ENCODE data around the gene IL2RG. TPM values are rescaled to one million over a fixed set of nuclear protein-coding genes. Genes with fewer than 3 reads are reported as not detected.

The IL2RG gene
- total and polyA plus RNA-seq, 5 donors: 0.88 to 4.1 (median 1.1) TPM

GRCh38 chrX:71095981-71096759 lies 15.2 kb downstream of the IL2RG start:
- Histone ChIP-seq H3K27me3 (ENCODE audit: control insufficient read depth, insufficient read depth) (no peaks in the 10 kb centered on the region), H3K9me3 (ENCODE audit: control insufficient read depth, low read length) (no peaks in the 10 kb centered on the region), H3K4me3 (ENCODE audit: low read length) (peak overlapping the region; percentile 91), H3K4me1 (ENCODE audit: control insufficient read depth, insufficient read depth, low read length) (peaks cover 5% of the 10 kb centered on the region), H3K27ac (ENCODE audit: low read length) (peak overlapping the region; percentile 42)
- intact Hi-C loops (cut with DNase I): loop anchor here in 2 of 4 donors (10.0 kb wide), 1 partner anchor 79 kb away; no protein-coding TSS in a partner anchor
- no peak for DNase-seq
- peak; percentile 85 to 88 for ATAC-seq
- under 1% methylated on average over 46 of the region's 46 CpGs for WGBS

DNA sequence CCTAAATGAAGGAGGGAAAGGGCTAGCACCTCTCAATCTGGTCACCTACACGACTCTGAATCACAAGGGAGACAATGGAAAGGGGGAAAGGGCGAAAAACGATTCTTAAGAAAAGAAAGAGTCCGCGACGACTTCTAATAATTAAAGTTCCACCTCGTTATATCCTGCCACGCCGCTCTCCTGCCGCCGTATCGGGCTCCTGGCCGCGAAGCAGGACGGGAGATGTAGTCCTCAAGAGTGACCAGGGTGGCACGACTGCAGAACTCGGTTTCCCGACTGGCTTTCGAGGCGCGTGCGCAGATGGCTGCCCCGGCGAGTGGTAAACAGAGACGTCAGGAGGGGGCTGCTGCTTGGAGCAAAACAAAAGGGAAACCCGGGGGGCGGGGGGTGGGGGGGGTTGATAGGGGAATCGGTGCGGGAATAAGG lies 15.8 kb downstream of the IL2RG start, which contains the start of gene FOXO4:
TSS of gene FOXO4 (plus strand) at position 297 of the 426 bp plus-strand sequence. CDS start 678 bp downstream, outside the sequence.
- 0% methylated on average over 29 of the region's 29 CpGs for WGBS
- peak; percentile 97 for ATAC-seq
- intact Hi-C loops (cut with DNase I): loop anchor here in 2 of 4 donors (10.0 kb wide), 1 partner anchor 79 kb away; no protein-coding TSS in a partner anchor
- Histone ChIP-seq H3K4me3 (ENCODE audit: low read length) (peak within 1 kb of the TSS; percentile 91), H3K27ac (ENCODE audit: low read length) (peak within 1 kb of the TSS; percentile 42), H3K27me3 (ENCODE audit: control insufficient read depth, insufficient read depth) (no peaks in the 10 kb centered on the region), H3K9me3 (ENCODE audit: control insufficient read depth, low read length) (no peaks in the 10 kb centered on the region), H3K4me1 (ENCODE audit: control insufficient read depth, insufficient read depth, low read length) (peaks cover 5% of the 10 kb centered on the region)
- DNase-seq: peak; percentile 92 to 97 (median 96)

DNA sequence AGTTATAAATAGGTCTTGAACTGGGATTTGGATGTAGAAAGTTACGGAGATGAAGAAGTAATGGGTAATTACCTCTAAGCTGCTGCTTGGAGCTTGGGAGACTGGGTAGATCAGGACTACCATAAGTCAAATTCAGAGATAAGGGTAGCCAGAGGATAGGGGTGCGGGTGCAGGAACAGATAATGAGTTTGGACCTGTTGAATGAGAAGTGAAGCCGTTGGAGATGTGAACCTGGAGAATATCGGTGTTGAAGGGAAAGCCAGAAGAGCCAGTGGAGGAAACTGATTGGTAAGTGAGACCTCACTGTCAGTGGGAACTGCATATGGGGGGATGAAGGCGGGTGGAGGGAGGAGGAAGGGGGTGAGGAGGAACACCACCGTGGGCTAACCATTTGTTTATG lies 16.3 kb downstream of the IL2RG start:
- WGBS: 15% methylated on average over 6 of the region's 6 CpGs
- no peak overlapping the region for H3K27ac ChIP-seq (ENCODE audit: low read length)
- ATAC-seq: no peak

DNA sequence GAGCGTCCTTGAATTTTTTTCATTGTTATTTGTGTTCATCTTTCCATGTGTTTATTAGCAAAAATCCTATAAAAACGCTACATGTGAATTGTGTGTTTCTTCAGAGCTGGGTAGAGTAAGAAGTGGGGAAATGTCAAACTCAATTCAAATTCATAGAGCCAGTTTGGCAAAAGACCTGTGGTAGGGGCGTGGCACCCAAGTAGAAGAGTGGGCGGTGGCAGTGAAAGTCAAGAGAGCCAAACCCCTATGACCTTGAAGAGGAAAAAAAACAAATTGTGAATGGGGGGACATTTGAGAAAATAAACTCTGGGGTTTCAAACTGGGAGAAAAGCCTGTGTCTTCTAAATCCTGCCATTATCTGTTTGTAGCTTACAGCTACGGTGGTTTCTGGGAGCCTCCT lies 20.1 kb downstream of the IL2RG start:
- Histone ChIP-seq H3K9me3 (ENCODE audit: control insufficient read depth, low read length) (no peaks in the 10 kb centered on the region), H3K4me1 (ENCODE audit: control insufficient read depth, insufficient read depth, low read length) (peaks cover 3% of the 10 kb centered on the region), H3K27ac (ENCODE audit: low read length) (no peak overlapping the region), H3K4me3 (ENCODE audit: low read length) (no peak overlapping the region), H3K27me3 (ENCODE audit: control insufficient read depth, insufficient read depth) (no peaks in the 10 kb centered on the region)
- 85% methylated on average over 5 of the region's 5 CpGs for WGBS
- no peak for ATAC-seq
- intact Hi-C loops (cut with DNase I): loop anchor here in 2 of 4 donors (10.0 kb wide), 1 partner anchor 84 kb away; no protein-coding TSS in a partner anchor
- no peak for DNase-seq

More for the DNA sequence above, 16.3 kb downstream of the IL2RG start:
- H3K9me3 ChIP-seq (ENCODE audit: control insufficient read depth, low read length): no peaks in the 10 kb centered on the region
- no peak for DNase-seq
- H3K4me1 ChIP-seq (ENCODE audit: control insufficient read depth, insufficient read depth, low read length): peaks cover 5% of the 10 kb centered on the region
- H3K4me3 ChIP-seq (ENCODE audit: low read length): peak overlapping the region; percentile 91
- H3K27me3 ChIP-seq (ENCODE audit: control insufficient read depth, insufficient read depth): no peaks in the 10 kb centered on the region
- intact Hi-C loops (cut with DNase I): loop anchor here in 2 of 4 donors (10.0 kb wide), 1 partner anchor 80 kb away; no protein-coding TSS in a partner anchor

DNA sequence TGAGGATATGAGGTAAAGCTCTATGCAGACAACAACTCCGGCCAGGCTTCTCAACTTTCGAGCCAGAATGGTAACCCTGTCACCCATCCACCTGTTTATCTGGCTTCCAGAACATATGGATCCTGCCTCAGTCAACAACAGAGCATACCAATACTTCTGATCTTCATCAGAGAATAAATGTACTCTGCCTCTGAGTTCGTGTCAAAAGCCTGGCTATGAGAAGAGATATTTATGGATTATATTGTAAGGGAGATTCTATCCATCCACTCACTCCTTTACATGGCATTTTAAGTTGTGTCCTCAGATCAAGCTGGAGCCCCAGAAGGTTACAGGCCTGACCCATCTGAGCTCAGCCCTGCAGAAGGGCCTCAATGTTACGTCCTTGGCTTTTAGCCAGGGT lies 25.5 kb downstream of the IL2RG start:
- no peaks in the 10 kb centered on the region for H3K4me1 ChIP-seq (ENCODE audit: control insufficient read depth, insufficient read depth, low read length)
- intact Hi-C loops (cut with DNase I): no loop called here

DNA sequence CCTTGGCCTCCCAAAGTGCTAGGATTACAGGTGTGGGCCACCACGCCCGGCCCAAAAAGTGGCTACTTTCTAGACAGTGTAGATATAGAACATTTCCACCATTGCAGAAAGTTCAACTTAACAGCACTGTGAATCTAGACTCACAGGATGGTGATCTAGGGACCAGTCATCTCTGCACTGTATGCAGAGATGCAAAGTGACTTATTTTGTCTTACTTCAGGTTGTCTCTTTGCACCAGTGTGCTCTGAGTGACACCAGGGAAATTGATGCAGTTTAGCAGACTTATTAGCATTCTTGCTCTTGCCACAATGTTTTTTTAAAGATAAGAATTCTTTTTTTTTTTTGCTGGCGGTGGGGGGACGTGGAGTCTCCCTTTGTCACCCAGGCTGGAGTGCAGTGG lies 28.6 kb downstream of the IL2RG start:
- H3K9me3 ChIP-seq (ENCODE audit: control insufficient read depth, low read length): no peaks in the 10 kb centered on the region
- 80% methylated on average over 4 of the region's 4 CpGs for whole genome bisulfite sequencing
- ATAC-seq (no peak), DNase-seq (no peak)
- no peak overlapping the region for H3K27ac ChIP-seq (ENCODE audit: low read length)
- H3K4me3 ChIP-seq (ENCODE audit: low read length): no peak overlapping the region
- no peaks in the 10 kb centered on the region for H3K27me3 ChIP-seq (ENCODE audit: control insufficient read depth, insufficient read depth)
- H3K4me1 ChIP-seq (ENCODE audit: control insufficient read depth, insufficient read depth, low read length): no peaks in the 10 kb centered on the region
- intact Hi-C loops (cut with DNase I): no loop called here

More for the DNA sequence above, 25.5 kb downstream of the IL2RG start:
- DNase-seq (no peak), ATAC-seq (no peak)
- Histone ChIP-seq H3K9me3 (ENCODE audit: control insufficient read depth, low read length) (no peaks in the 10 kb centered on the region), H3K27ac (ENCODE audit: low read length) (no peak overlapping the region), H3K4me3 (ENCODE audit: low read length) (no peak overlapping the region), H3K27me3 (ENCODE audit: control insufficient read depth, insufficient read depth) (no peaks in the 10 kb centered on the region)
- 60% methylated on average over 4 of the region's 4 CpGs for WGBS

- ATAC-seq (no peak), DNase-seq (no peak)
- 82% methylated on average over 5 of the region's 5 CpGs for WGBS
- Histone ChIP-seq H3K9me3 (ENCODE audit: control insufficient read depth, low read length) (no peaks in the 10 kb centered on the region), H3K4me3 (ENCODE audit: low read length) (no peak overlapping the region), H3K27ac (ENCODE audit: low read length) (no peak overlapping the region), H3K27me3 (ENCODE audit: control insufficient read depth, insufficient read depth) (no peaks in the 10 kb centered on the region), H3K4me1 (ENCODE audit: control insufficient read depth, insufficient read depth, low read length) (no peaks in the 10 kb centered on the region)
- intact Hi-C loops (cut with DNase I): no loop called here
These were observed 29.2 kb downstream of the IL2RG start for GRCh38 chrX:71082124-71082647.

GRCh38 chrX:71081330-71082123 lies 29.9 kb downstream of the IL2RG start:
- Histone ChIP-seq H3K27ac (ENCODE audit: low read length) (no peak overlapping the region), H3K4me1 (ENCODE audit: control insufficient read depth, insufficient read depth, low read length) (no peaks in the 10 kb centered on the region), H3K4me3 (ENCODE audit: low read length) (no peak overlapping the region), H3K27me3 (ENCODE audit: control insufficient read depth, insufficient read depth) (no peaks in the 10 kb centered on the region), H3K9me3 (ENCODE audit: control insufficient read depth, low read length) (no peaks in the 10 kb centered on the region)
- WGBS: 46% methylated on average over 3 of the region's 3 CpGs
- ATAC-seq (no peak), DNase-seq (no peak)
- intact Hi-C loops (cut with DNase I): no loop called here

- Histone ChIP-seq H3K9me3 (ENCODE audit: control insufficient read depth, low read length) (no peaks in the 10 kb centered on the region), H3K4me1 (ENCODE audit: control insufficient read depth, insufficient read depth, low read length) (no peaks in the 10 kb centered on the region), H3K27ac (ENCODE audit: low read length) (no peak overlapping the region), H3K4me3 (ENCODE audit: low read length) (no peak overlapping the region), H3K27me3 (ENCODE audit: control insufficient read depth, insufficient read depth) (no peaks in the 10 kb centered on the region)
- ATAC-seq (no peak), DNase-seq (no peak)
- intact Hi-C loops (cut with DNase I): no loop called here
- 52% methylated on average over 5 of the region's 5 CpGs for WGBS
These were observed 40.8 kb downstream of the IL2RG start for GRCh38 chrX:71070531-71070930.

DNA sequence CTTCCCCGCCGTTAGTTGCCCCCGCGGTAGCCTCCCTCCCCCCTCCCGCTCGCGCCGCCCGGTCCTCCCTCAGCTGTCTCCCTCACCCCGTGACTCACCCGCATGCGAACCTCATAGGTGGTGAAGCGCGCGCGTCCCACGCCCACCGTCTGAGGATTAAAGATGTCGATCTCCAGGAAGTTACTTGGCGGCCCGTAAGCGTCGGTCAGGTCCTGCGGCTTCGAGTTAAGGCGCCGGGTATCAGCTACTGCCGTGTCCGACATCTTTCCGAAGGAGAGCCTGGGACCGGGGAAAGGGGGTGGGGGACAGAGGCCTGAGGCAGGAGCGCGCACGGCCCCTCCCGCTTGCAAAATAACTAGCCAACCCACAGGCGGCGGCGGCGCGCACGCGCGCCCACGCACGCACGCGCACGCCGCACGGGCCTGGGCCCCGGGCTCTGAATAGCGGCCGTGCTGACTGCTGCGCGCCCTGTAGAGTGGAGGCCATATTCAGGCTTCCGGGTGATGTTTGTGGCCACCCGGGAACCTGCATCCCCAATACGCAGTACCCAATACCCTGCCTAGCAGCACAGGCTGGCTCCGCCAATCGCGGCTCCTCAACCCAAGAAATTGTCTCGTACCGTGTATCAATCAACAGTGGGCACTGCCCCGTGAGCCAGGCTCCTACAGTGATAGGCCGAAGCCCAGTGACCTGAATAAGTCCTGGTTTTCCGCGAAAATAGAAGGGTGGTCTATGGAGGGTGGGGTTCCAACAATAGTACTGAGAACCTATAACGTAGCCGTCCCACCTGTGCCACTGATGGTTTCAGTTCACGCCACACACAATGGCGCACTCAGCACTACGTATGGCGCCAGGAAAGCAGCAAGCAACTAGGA lies 43.1 kb downstream of the IL2RG start, which contains the start of gene SNX12:
TSS of gene SNX12 (minus strand) at position 291 of the 875 bp plus-strand sequence. CDS start at position 263, 28 bp downstream.
- Histone ChIP-seq H3K4me1 (ENCODE audit: control insufficient read depth, insufficient read depth, low read length) (no peaks in the 10 kb centered on the region), H3K9me3 (ENCODE audit: control insufficient read depth, low read length) (no peaks in the 10 kb centered on the region), H3K4me3 (ENCODE audit: low read length) (peak within 1 kb of the TSS; percentile 92), H3K27ac (ENCODE audit: low read length) (peak within 1 kb of the TSS; percentile 95), H3K27me3 (ENCODE audit: control insufficient read depth, insufficient read depth) (no peaks in the 10 kb centered on the region)
- intact Hi-C loops (cut with DNase I): no loop called here
- under 1% methylated on average over 73 of the region's 73 CpGs for WGBS
- peak; percentile 99 for ATAC-seq
- peak; percentile 91 to 97 (median 95) for DNase-seq
